ENCODE measurements around the gene CCDC167.

Gene CCDC167

GRCh38 chr6:37491171-37491829, 8.4 kb downstream of the CCDC167 start:
- no peak overlapping the region for H3K4me3 ChIP-seq (replicated peaks in 1 of 2; ENCODE audit: low read depth in 2 of 2, low read length in 2 of 2)
- TF ChIP-seq CTCF (IDR thresholded peaks at IDR 0.05; ENCODE audit: low read depth, low read length) = no peak
- no peak for DNase-seq (ENCODE audit: low read depth in 2 of 2)

- no peak overlapping the region for H3K4me3 ChIP-seq (replicated peaks in 1 of 2; ENCODE audit: low read depth in 2 of 2, low read length in 2 of 2)
- TF ChIP-seq CTCF (IDR thresholded peaks at IDR 0.05; ENCODE audit: low read depth, low read length) = no peak
- no peak for DNase-seq (ENCODE audit: low read depth in 2 of 2)
These were observed 9.0 kb downstream of the CCDC167 start for GRCh38 chr6:37490536-37491170.

- peak; percentile 7 for TF ChIP-seq CTCF (IDR thresholded peaks at IDR 0.05; ENCODE audit: low read depth, low read length)
- no peak overlapping the region for H3K4me3 ChIP-seq (replicated peaks in 1 of 2; ENCODE audit: low read depth in 2 of 2, low read length in 2 of 2)
- DNase-seq (ENCODE audit: low read depth in 2 of 2) = no peak
These were observed 9.9 kb downstream of the CCDC167 start for GRCh38 chr6:37489697-37490336.

- DNase-seq (ENCODE audit: low read depth in 2 of 2) = no peak
- no peak for TF ChIP-seq CTCF (IDR thresholded peaks at IDR 0.05; ENCODE audit: low read depth, low read length)
- no peak overlapping the region for H3K4me3 ChIP-seq (replicated peaks in 1 of 2; ENCODE audit: low read depth in 2 of 2, low read length in 2 of 2)
These were observed 11.2 kb downstream of the CCDC167 start for GRCh38 chr6:37488476-37488875.

- no peak overlapping the region for H3K4me3 ChIP-seq (replicated peaks in 1 of 2; ENCODE audit: low read depth in 2 of 2, low read length in 2 of 2)
- TF ChIP-seq CTCF (IDR thresholded peaks at IDR 0.05; ENCODE audit: low read depth, low read length) = no peak
- DNase-seq (ENCODE audit: low read depth in 2 of 2) = no peak
These were observed 11.9 kb downstream of the CCDC167 start for GRCh38 chr6:37487591-37488380.

GRCh38 chr6:37486121-37486839, 13.4 kb downstream of the CCDC167 start:
- no peak for TF ChIP-seq CTCF (IDR thresholded peaks at IDR 0.05; ENCODE audit: low read depth, low read length)
- DNase-seq (ENCODE audit: low read depth in 2 of 2) = no peak
- H3K4me3 ChIP-seq (replicated peaks in 1 of 2; ENCODE audit: low read depth in 2 of 2, low read length in 2 of 2) = no peak overlapping the region

Measured in cardiac fibroblast (primary cell).